CD14-positive monocyte (primary cell): ENCODE measurements around the gene JAM3. TPM values are rescaled to one million over a fixed set of nuclear protein-coding genes. Genes with fewer than 3 reads are reported as not detected.

Source experiments
- DNase-seq, 3 donors: peaks; one replicate each; pipeline ENCODE4 v3.0.0-alpha.2; 2011 to 2022
- H2AFZ ChIP-seq: 2 replicates; pipeline ENCODE4 v1.6.0; 2012; ENCODE audit warnings: mild to moderate bottlenecking, low read depth, low read length, inconsistent platforms; ENCODE audit not compliant: insufficient read depth, poor library complexity, severe bottlenecking
- H3K27ac ChIP-seq, 2 donors: 1 replicate in 1 of 2; 2 replicates in 1 of 2; pipeline ENCODE4 v1.5.1; 2012 to 2013; ENCODE audit warnings: low read length in 2 of 2, control low read depth in 1 of 2, inconsistent platforms in 1 of 2, low read depth in 1 of 2, mild to moderate bottlenecking in 1 of 2
- H3K27me3 ChIP-seq, 2 donors: one replicate each; pipeline versions ENCODE4 v1.6.0 to v1.6.1; 2011 to 2013; ENCODE audit warnings: low read length in 2 of 2; ENCODE audit not compliant: control insufficient read depth in 2 of 2, insufficient read depth in 2 of 2
- H3K36me3 ChIP-seq, 2 donors: replicated peaks in 1 of 2; 1 replicate in 1 of 2; 2 replicates in 1 of 2; pipeline versions ENCODE4 v1.5.1 to v1.6.1; 2012 to 2013; ENCODE audit warnings: low read length in 2 of 2, control low read depth in 1 of 2, inconsistent platforms in 1 of 2, mild to moderate bottlenecking in 1 of 2; ENCODE audit not compliant: insufficient read depth in 2 of 2, control insufficient read depth in 1 of 2
- H3K4me1 ChIP-seq, 2 donors: 1 replicate in 1 of 2; 2 replicates in 1 of 2; pipeline versions ENCODE4 v1.5.1 to v1.6.1; 2012 to 2013; ENCODE audit warnings: low read length in 2 of 2, control low read depth in 1 of 2, inconsistent platforms in 1 of 2, mild to moderate bottlenecking in 1 of 2, moderate library complexity in 1 of 2; ENCODE audit not compliant: insufficient read depth in 2 of 2, control insufficient read depth in 1 of 2
- H3K4me2 ChIP-seq: replicated peaks from 2 replicates; pipeline ENCODE3; 2012; ENCODE audit warnings: low read length, moderate library complexity, mild to moderate bottlenecking; ENCODE audit not compliant: poor library complexity, severe bottlenecking; ENCODE audit errors: extremely low read depth
- H3K4me3 ChIP-seq, 3 experiments: fragments of 200-600 bp in 1 of 3; sonication (generic) in 1 of 3; replicated peaks in 1 of 3; 1 replicate in 2 of 3; 2 replicates in 1 of 3; pipeline ENCODE4 v1.5.1; 2011 to 2013; ENCODE audit warnings: low read length in 3 of 3, mild to moderate bottlenecking in 3 of 3, control low read depth in 2 of 3, low read depth in 2 of 3, inconsistent platforms in 1 of 3, moderate library complexity in 1 of 3
- H3K79me2 ChIP-seq: 2 replicates; pipeline ENCODE4 v1.6.0; 2012; ENCODE audit warnings: mild to moderate bottlenecking, control low read depth, inconsistent platforms, low read length, moderate library complexity; ENCODE audit not compliant: insufficient read depth
- H3K9ac ChIP-seq: 2 replicates; pipeline ENCODE4 v1.6.0; 2017; ENCODE audit warnings: low read length, mild to moderate bottlenecking; ENCODE audit not compliant: insufficient read depth, poor library complexity, severe bottlenecking
- H3K9me3 ChIP-seq, 2 donors: replicated peaks in 1 of 2; 1 replicate in 1 of 2; 2 replicates in 1 of 2; pipeline versions ENCODE4 v1.5.1 to v1.6.1; 2012 to 2013; ENCODE audit warnings: low read length in 2 of 2, control low read depth in 1 of 2; ENCODE audit not compliant: control insufficient read depth in 1 of 2, insufficient read depth in 1 of 2
- H4K20me1 ChIP-seq: 2 replicates; pipeline ENCODE4 v1.6.0; 2012; ENCODE audit warnings: mild to moderate bottlenecking, low read length, control low read depth, moderate library complexity; ENCODE audit not compliant: insufficient read depth
- H3K27ac Mint-ChIP-seq, 7 donors: one replicate each; pipeline ENCODE4 v1.8.0; 2020; ENCODE audit warnings: mild to moderate bottlenecking in 7 of 7, mixed read lengths in 7 of 7, moderate library complexity in 6 of 7, inconsistent platforms in 2 of 7
- H3K27me3 Mint-ChIP-seq, 3 donors: one replicate each; pipeline ENCODE4 v1.8.0; 2021 to 2022; ENCODE audit warnings: low read depth in 3 of 3, mild to moderate bottlenecking in 3 of 3, mixed read lengths in 3 of 3, moderate library complexity in 3 of 3, inconsistent platforms in 1 of 3
- H3K36me3 Mint-ChIP-seq, 2 donors: one replicate each; pipeline ENCODE4 v1.8.0; 2020; ENCODE audit warnings: mixed read lengths in 2 of 2, inconsistent platforms in 1 of 2, mild to moderate bottlenecking in 1 of 2
- H3K4me1 Mint-ChIP-seq: one replicate; pipeline ENCODE4 v1.8.0; 2020; ENCODE audit warnings: mild to moderate bottlenecking, mixed read lengths
- H3K4me3 Mint-ChIP-seq, 2 donors: one replicate each; pipeline ENCODE4 v1.8.0; 2020; ENCODE audit warnings: mild to moderate bottlenecking in 2 of 2, mixed read lengths in 2 of 2, moderate library complexity in 1 of 2
- H3K9me3 Mint-ChIP-seq, 7 donors: one replicate each; pipeline ENCODE4 v1.8.0; 2020 to 2022; ENCODE audit warnings: mixed read lengths in 7 of 7, mild to moderate bottlenecking in 6 of 7, moderate library complexity in 6 of 7, inconsistent platforms in 2 of 7
- WGBS: methylation state at CpG from one replicate; pipeline ENCODE4 v1.1.5; 2013; ENCODE audit warnings: missing lambda C conversion rate; ENCODE audit not compliant: insufficient coverage; 5-methylcytosine and 5-hydroxymethylcytosine counted together
- intact Hi-C, 2 donors: fragments of 100-400 bp; cut with micrococcal nuclease; formaldehyde crosslinking; loops; one replicate each; pipeline versions ENCODE4 v1.15.0 to v1.15.1; 2023
- polyA plus RNA-seq, 3 donors: library from polyadenylated mRNA; depleted of rRNA in 1 of 3; unstranded in 2 of 3; stranded (reverse) in 1 of 3; fragments of 300-500 nt in 2 of 3; fragments of >200 nt in 1 of 3; fragmentation: Illumina TruSeq in 2 of 3; gene quantifications; 1 replicate in 2 of 3; 2 replicates in 1 of 3; pipeline ENCODE4 v1.2.3, GENCODE V29; 2012 to 2021
- TF ChIP-seq, protein P1 (sequence below): fragments of 200-600 bp; IDR thresholded peaks from one replicate; pipeline ENCODE4 v1.8.0; 2022; ENCODE audit warnings: antibody characterized with exemption, mild to moderate bottlenecking

The JAM3 gene
- polyA plus RNA-seq, 3 donors = 0.03 to 0.25 (median 0.12) TPM

DNA sequence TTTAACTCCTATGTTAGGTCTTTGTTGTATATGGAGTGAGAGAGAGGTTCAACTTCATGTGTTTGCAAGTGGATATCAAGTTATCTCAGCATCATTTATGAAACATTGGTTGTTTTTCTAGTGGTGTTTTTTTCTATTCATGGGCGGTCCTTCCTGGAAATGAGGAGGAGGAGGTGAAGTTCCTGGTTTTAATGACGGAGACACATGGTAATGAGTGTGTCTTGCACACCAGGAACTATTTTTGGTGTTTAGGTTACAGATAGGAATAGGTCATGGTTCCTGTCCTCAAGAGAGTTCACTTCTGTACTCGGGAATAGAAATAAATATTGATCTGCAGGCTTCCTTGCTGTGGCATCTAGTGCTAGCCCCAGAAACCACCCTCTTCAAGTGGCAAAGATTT lies 74.9 kb downstream of the JAM3 start:
- H3K27me3 Mint-ChIP-seq = peaks cover 0 to 4% (median 0%) of the 10 kb centered on the region in 3 donors
- Histone ChIP-seq H3K79me2 (no peaks in the 10 kb centered on the region), H3K9ac (no peak overlapping the region), H3K4me1 (no peaks in the 10 kb centered on the region), H2AFZ (no peak overlapping the region), H3K36me3 (no peaks in the 10 kb centered on the region), H3K9me3 (peaks cover 0 to 6% of the 10 kb centered on the region in 2 donors), H3K27me3 (no peaks in the 10 kb centered on the region), H3K4me3 (no peak overlapping the region), H3K27ac (no peak overlapping the region), H4K20me1 (no peaks in the 10 kb centered on the region), H3K4me2 (no peak overlapping the region)
- peaks cover 3 to 15% of the 10 kb centered on the region in 2 donors for H3K36me3 Mint-ChIP-seq
- intact Hi-C loops = no loop called here
- no peaks in the 10 kb centered on the region for H3K4me1 Mint-ChIP-seq
- WGBS = 68% methylated on average over 2 of the region's 3 CpGs
- no peak overlapping the region for H3K4me3 Mint-ChIP-seq
- peaks cover 0 to 15% (median 4%) of the 10 kb centered on the region in 7 donors for H3K9me3 Mint-ChIP-seq
- TF ChIP-seq, protein P1, sequence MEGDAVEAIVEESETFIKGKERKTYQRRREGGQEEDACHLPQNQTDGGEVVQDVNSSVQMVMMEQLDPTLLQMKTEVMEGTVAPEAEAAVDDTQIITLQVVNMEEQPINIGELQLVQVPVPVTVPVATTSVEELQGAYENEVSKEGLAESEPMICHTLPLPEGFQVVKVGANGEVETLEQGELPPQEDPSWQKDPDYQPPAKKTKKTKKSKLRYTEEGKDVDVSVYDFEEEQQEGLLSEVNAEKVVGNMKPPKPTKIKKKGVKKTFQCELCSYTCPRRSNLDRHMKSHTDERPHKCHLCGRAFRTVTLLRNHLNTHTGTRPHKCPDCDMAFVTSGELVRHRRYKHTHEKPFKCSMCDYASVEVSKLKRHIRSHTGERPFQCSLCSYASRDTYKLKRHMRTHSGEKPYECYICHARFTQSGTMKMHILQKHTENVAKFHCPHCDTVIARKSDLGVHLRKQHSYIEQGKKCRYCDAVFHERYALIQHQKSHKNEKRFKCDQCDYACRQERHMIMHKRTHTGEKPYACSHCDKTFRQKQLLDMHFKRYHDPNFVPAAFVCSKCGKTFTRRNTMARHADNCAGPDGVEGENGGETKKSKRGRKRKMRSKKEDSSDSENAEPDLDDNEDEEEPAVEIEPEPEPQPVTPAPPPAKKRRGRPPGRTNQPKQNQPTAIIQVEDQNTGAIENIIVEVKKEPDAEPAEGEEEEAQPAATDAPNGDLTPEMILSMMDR = no peak
- H3K27ac Mint-ChIP-seq = no peak overlapping the region
- no peak for DNase-seq

DNA sequence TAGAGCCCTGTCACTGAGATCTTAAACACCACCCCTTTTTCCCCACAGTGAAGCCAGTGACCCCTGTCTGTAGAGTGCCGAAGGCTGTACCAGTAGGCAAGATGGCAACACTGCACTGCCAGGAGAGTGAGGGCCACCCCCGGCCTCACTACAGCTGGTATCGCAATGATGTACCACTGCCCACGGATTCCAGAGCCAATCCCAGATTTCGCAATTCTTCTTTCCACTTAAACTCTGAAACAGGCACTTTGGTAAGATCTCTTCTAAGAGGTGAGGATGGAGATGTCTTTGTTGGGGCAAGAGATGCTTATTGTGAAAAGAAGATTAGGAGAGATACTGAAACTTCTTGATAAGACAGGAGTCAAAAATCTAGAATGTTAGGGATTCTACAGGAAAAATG lies 75.9 kb downstream of the JAM3 start:
- H3K4me1 ChIP-seq = no peaks in the 10 kb centered on the region
- no peaks in the 10 kb centered on the region for H3K4me1 Mint-ChIP-seq
- H3K27ac Mint-ChIP-seq = no peak overlapping the region
- DNase-seq = no peak
- H2AFZ ChIP-seq = no peak overlapping the region
- peaks cover 0 to 5% of the 10 kb centered on the region in 2 donors for H3K36me3 ChIP-seq
- peaks cover 9 to 22% of the 10 kb centered on the region in 2 donors for H3K36me3 Mint-ChIP-seq
- H3K27me3 Mint-ChIP-seq = peaks cover 0 to 4% (median 0%) of the 10 kb centered on the region in 3 donors
- WGBS = 100% methylated on average over 3 of the region's 5 CpGs
- H3K9me3 Mint-ChIP-seq = peaks cover 0 to 15% (median 4%) of the 10 kb centered on the region in 7 donors
- intact Hi-C loops = no loop called here
- H4K20me1 ChIP-seq = no peaks in the 10 kb centered on the region
- no peak overlapping the region for H3K27ac ChIP-seq
- H3K4me3 Mint-ChIP-seq = no peak overlapping the region
- H3K9ac ChIP-seq = no peak overlapping the region
- peaks cover 0 to 6% of the 10 kb centered on the region in 2 donors for H3K9me3 ChIP-seq
- TF ChIP-seq, protein P1 = no peak
- H3K4me2 ChIP-seq = no peak overlapping the region
- H3K4me3 ChIP-seq = no peak overlapping the region
- H3K79me2 ChIP-seq = no peaks in the 10 kb centered on the region
- H3K27me3 ChIP-seq = no peaks in the 10 kb centered on the region
